ENCODE data around the gene RASSF6.

RASSF6 gene

GRCh38 chr4:73586040-73586439, 34.2 kb downstream of the RASSF6 start:
- Histone ChIP-seq H3K9me3 (ENCODE audit: control insufficient read depth, insufficient read depth, low read length) (no peaks in the 10 kb centered on the region; the same call in 1 of the 2 replicates), H3K9me2 (replicated peaks; ENCODE audit: control insufficient read depth, low read length) (no peaks in the 10 kb centered on the region), H3K79me2 (ENCODE audit: control insufficient read depth, low read length) (peaks cover 13% of the 10 kb centered on the region), H3K4me1 (ENCODE audit: control insufficient read depth, low read length) (peaks cover 94% of the 10 kb centered on the region), H3F3A (ENCODE audit: control insufficient read depth, insufficient read depth) (peaks cover 32% of the 10 kb centered on the region), H3K36me3 (ENCODE audit: control insufficient read depth, low read length) (peaks cover 87% of the 10 kb centered on the region), H3K4me2 (ENCODE audit: low read length) (no peak overlapping the region), H3K4me3 (ENCODE audit: low read length) (no peak overlapping the region), H4K20me1 (ENCODE audit: control insufficient read depth, insufficient read depth, low read depth, low read length) (no peaks in the 10 kb centered on the region), H3K27ac (ENCODE audit: low read depth, low read length) (peak overlapping the region; percentile 100; the same call in 1 of the 2 replicates), H3K27me3 (ENCODE audit: control insufficient read depth, low read length) (no peaks in the 10 kb centered on the region)
- TF ChIP-seq CTCF (IDR thresholded peaks at IDR 0.05; ENCODE audit: low read depth, low read length, poor library complexity, severe bottlenecking) = no peak
- no peak for TF ChIP-seq EZH2phosphoT487 (IDR thresholded peaks at IDR 0.05; ENCODE audit: borderline replicate concordance, low read length)

GRCh38 chr4:73585345-73585744, 34.9 kb downstream of the RASSF6 start:
- peak overlapping the region; percentile 28 for H3K27ac ChIP-seq (ENCODE audit: low read depth, low read length)

GRCh38 chr4:73583666-73584065, 36.6 kb downstream of the RASSF6 start:
- H3K4me3 ChIP-seq (ENCODE audit: low read length) = no peak overlapping the region
- H3K4me1 ChIP-seq (ENCODE audit: control insufficient read depth, low read length) = peaks cover 80% of the 10 kb centered on the region
- H4K20me1 ChIP-seq (ENCODE audit: control insufficient read depth, insufficient read depth, low read depth, low read length) = no peaks in the 10 kb centered on the region
- peaks cover 12% of the 10 kb centered on the region for H3F3A ChIP-seq (ENCODE audit: control insufficient read depth, insufficient read depth)
- no peaks in the 10 kb centered on the region for H3K27me3 ChIP-seq (ENCODE audit: control insufficient read depth, low read length)
- TF ChIP-seq CTCF (IDR thresholded peaks at IDR 0.05; ENCODE audit: low read depth, low read length, poor library complexity, severe bottlenecking) (no peak), EZH2phosphoT487 (IDR thresholded peaks at IDR 0.05; ENCODE audit: borderline replicate concordance, low read length) (no peak)
- peaks cover 12% of the 10 kb centered on the region for H3K79me2 ChIP-seq (ENCODE audit: control insufficient read depth, low read length)
- no peak overlapping the region for H3K4me2 ChIP-seq (ENCODE audit: low read length)
- H3K36me3 ChIP-seq (ENCODE audit: control insufficient read depth, low read length) = peaks cover 85% of the 10 kb centered on the region
- H3K27ac ChIP-seq (ENCODE audit: low read depth, low read length) = peak overlapping the region; percentile 28
- H3K9me2 ChIP-seq (replicated peaks; ENCODE audit: control insufficient read depth, low read length) = no peaks in the 10 kb centered on the region
- no peaks in the 10 kb centered on the region; the same call in 1 of the 2 replicates for H3K9me3 ChIP-seq (ENCODE audit: control insufficient read depth, insufficient read depth, low read length)

More at GRCh38 chr4:73585345-73585744, 34.9 kb downstream of the RASSF6 start:
- Histone ChIP-seq H3K4me1 (ENCODE audit: control insufficient read depth, low read length) (peaks cover 88% of the 10 kb centered on the region), H3K4me3 (ENCODE audit: low read length) (no peak overlapping the region), H3K36me3 (ENCODE audit: control insufficient read depth, low read length) (peaks cover 85% of the 10 kb centered on the region), H3K27me3 (ENCODE audit: control insufficient read depth, low read length) (no peaks in the 10 kb centered on the region), H3K9me3 (ENCODE audit: control insufficient read depth, insufficient read depth, low read length) (no peaks in the 10 kb centered on the region; the same call in 1 of the 2 replicates), H3K79me2 (ENCODE audit: control insufficient read depth, low read length) (peaks cover 13% of the 10 kb centered on the region), H3K4me2 (ENCODE audit: low read length) (no peak overlapping the region), H4K20me1 (ENCODE audit: control insufficient read depth, insufficient read depth, low read depth, low read length) (no peaks in the 10 kb centered on the region), H3F3A (ENCODE audit: control insufficient read depth, insufficient read depth) (peaks cover 25% of the 10 kb centered on the region), H3K9me2 (replicated peaks; ENCODE audit: control insufficient read depth, low read length) (no peaks in the 10 kb centered on the region)
- TF ChIP-seq CTCF (IDR thresholded peaks at IDR 0.05; ENCODE audit: low read depth, low read length, poor library complexity, severe bottlenecking) = no peak
- no peak for TF ChIP-seq EZH2phosphoT487 (IDR thresholded peaks at IDR 0.05; ENCODE audit: borderline replicate concordance, low read length)

All from DOHH2 (cell line).